ENCODE measurements around the gene SYT3. TPM values are rescaled to one million over a fixed set of nuclear protein-coding genes. Genes with fewer than 3 reads are reported as not detected.

SYT3 gene
- total and polyA plus RNA-seq, 3 donors from 2014 or later, result 2.5 to 5.5 (median 3.3) TPM

GRCh38 chr19:50640368-50640767 is 687 bp upstream of the SYT3 start:
- DNase-seq, result no peak
- no peaks in the 10 kb centered on the region for H3K4me1 ChIP-seq
- intact Hi-C loops (cut with DNase I; ENCODE audit: low total_unique reads), result no loop called here
- 47 to 65% methylated on average over 2 of the region's 2 CpGs for WGBS, 2 donors
- TF ChIP-seq CTCF (IDR thresholded peaks at IDR 0.05), result no peak
- no peak for TF ChIP-seq POLR2A (IDR thresholded peaks at IDR 0.05)
- H3K9me3 ChIP-seq, result no peaks in the 10 kb centered on the region
- H3K4me3 ChIP-seq, result no peak overlapping the region
- H3K27ac ChIP-seq, result no peak overlapping the region
- no peaks in the 10 kb centered on the region for H3K27me3 ChIP-seq
- H3K36me3 ChIP-seq (ENCODE audit: low read depth, missing control alignments), result no peaks in the 10 kb centered on the region

- no peaks in the 10 kb centered on the region for H3K4me1 ChIP-seq
- TF ChIP-seq POLR2A (IDR thresholded peaks at IDR 0.05) (no peak), CTCF (IDR thresholded peaks at IDR 0.05) (no peak)
- no peaks in the 10 kb centered on the region for H3K36me3 ChIP-seq (ENCODE audit: low read depth, missing control alignments)
- intact Hi-C loops (cut with DNase I; ENCODE audit: low total_unique reads), result no loop called here
- 28 to 29% methylated on average over 10 of the region's 10 CpGs for WGBS, 2 donors
- no peak for DNase-seq
- no peaks in the 10 kb centered on the region for H3K27me3 ChIP-seq
- H3K4me3 ChIP-seq, result peak overlapping the region; percentile 31 to 55
- no peak overlapping the region for H3K27ac ChIP-seq
- no peaks in the 10 kb centered on the region for H3K9me3 ChIP-seq
Observed at GRCh38 chr19:50638600-50638999, 1.1 kb downstream of the SYT3 start.

GRCh38 chr19:50636317-50637085 is 3.2 kb downstream of the SYT3 start:
- Histone ChIP-seq H3K4me3 (no peak overlapping the region), H3K27ac (no peak overlapping the region), H3K9me3 (no peaks in the 10 kb centered on the region), H3K27me3 (no peaks in the 10 kb centered on the region), H3K4me1 (no peaks in the 10 kb centered on the region), H3K36me3 (ENCODE audit: low read depth, missing control alignments) (no peaks in the 10 kb centered on the region)
- WGBS, 2 donors, result 79 to 89% methylated on average over 5 of the region's 5 CpGs
- no peak for TF ChIP-seq POLR2A (IDR thresholded peaks at IDR 0.05)
- no peak for TF ChIP-seq CTCF (IDR thresholded peaks at IDR 0.05)
- no peak for DNase-seq
- intact Hi-C loops (cut with DNase I; ENCODE audit: low total_unique reads), result no loop called here

- 94 to 97% methylated on average over 2 of the region's 2 CpGs for WGBS, 2 donors
- Histone ChIP-seq H3K27me3 (no peaks in the 10 kb centered on the region), H3K27ac (no peak overlapping the region), H3K9me3 (no peaks in the 10 kb centered on the region), H3K4me3 (no peak overlapping the region), H3K36me3 (ENCODE audit: low read depth, missing control alignments) (no peaks in the 10 kb centered on the region), H3K4me1 (no peaks in the 10 kb centered on the region)
- TF ChIP-seq POLR2A (IDR thresholded peaks at IDR 0.05), result no peak
- no peak for TF ChIP-seq CTCF (IDR thresholded peaks at IDR 0.05)
- intact Hi-C loops (cut with DNase I; ENCODE audit: low total_unique reads), result no loop called here
- DNase-seq, result no peak
Observed at GRCh38 chr19:50633973-50634372, 5.7 kb downstream of the SYT3 start.

GRCh38 chr19:50633359-50633758 is 6.3 kb downstream of the SYT3 start:
- intact Hi-C loops (cut with DNase I; ENCODE audit: low total_unique reads), result no loop called here
- Histone ChIP-seq H3K27ac (no peak overlapping the region), H3K36me3 (ENCODE audit: low read depth, missing control alignments) (no peaks in the 10 kb centered on the region), H3K4me1 (no peaks in the 10 kb centered on the region), H3K4me3 (no peak overlapping the region), H3K27me3 (no peaks in the 10 kb centered on the region), H3K9me3 (no peaks in the 10 kb centered on the region)
- TF ChIP-seq CTCF (IDR thresholded peaks at IDR 0.05) (no peak), POLR2A (IDR thresholded peaks at IDR 0.05) (no peak)
- DNase-seq, result no peak
- WGBS, 2 donors, result 67 to 89% methylated on average over 2 of the region's 2 CpGs
